Osteocyte (in vitro differentiated cells): ENCODE data around the gene GFM1. TPM values are rescaled to one million over a fixed set of nuclear protein-coding genes. Genes with fewer than 3 reads are reported as not detected.

Experiments
- DNase-seq: peaks from one replicate; pipeline ENCODE4 v3.0.0; 2021; ENCODE audit warnings: mixed read lengths; ENCODE audit not compliant: unreplicated experiment; ENCODE audit errors: extremely low spot score
- H3K27ac Mint-ChIP-seq: one replicate; pipeline ENCODE4 v1.8.0; 2021; ENCODE audit warnings: mild to moderate bottlenecking, mixed read lengths; ENCODE audit not compliant: unreplicated experiment
- H3K27me3 Mint-ChIP-seq: one replicate; pipeline ENCODE4 v1.8.0; 2021; ENCODE audit warnings: mixed read lengths; ENCODE audit not compliant: unreplicated experiment
- H3K36me3 Mint-ChIP-seq: one replicate; pipeline ENCODE4 v1.8.0; 2021; ENCODE audit warnings: mixed read lengths; ENCODE audit not compliant: unreplicated experiment
- H3K4me1 Mint-ChIP-seq: one replicate; pipeline ENCODE4 v1.8.0; 2021; ENCODE audit warnings: mixed read lengths; ENCODE audit not compliant: unreplicated experiment
- H3K4me3 Mint-ChIP-seq: one replicate; pipeline ENCODE4 v1.8.0; 2021; ENCODE audit warnings: mild to moderate bottlenecking, moderate library complexity, mixed read lengths; ENCODE audit not compliant: unreplicated experiment
- H3K9me3 Mint-ChIP-seq: one replicate; pipeline ENCODE4 v1.8.0; 2021; ENCODE audit warnings: mixed read lengths; ENCODE audit not compliant: unreplicated experiment
- CTCF ChIP-seq: fragments of 200-600 bp; sonication (generic); IDR thresholded peaks from 2 replicates; pipeline ENCODE4 v1.5.0; 2021; ENCODE audit warnings: antibody characterized with exemption, mild to moderate bottlenecking, moderate library complexity
- total RNA-seq: library from RNA; stranded (reverse); gene quantifications from 2 replicates; pipeline ENCODE4 v1.2.1, GENCODE V29; 2021

GFM1 gene
- total RNA-seq, 1 donor from 2014 or later: 38.0 TPM

- no peaks in the 10 kb centered on the region for H3K27me3 Mint-ChIP-seq
- peaks cover 69% of the 10 kb centered on the region for H3K4me1 Mint-ChIP-seq
- no peak for DNase-seq
- H3K27ac Mint-ChIP-seq: peak overlapping the region; percentile 86
- no peak overlapping the region for H3K4me3 Mint-ChIP-seq
- TF ChIP-seq CTCF: no peak
- peaks cover 3% of the 10 kb centered on the region for H3K9me3 Mint-ChIP-seq
- H3K36me3 Mint-ChIP-seq: peaks cover 18% of the 10 kb centered on the region
These were observed 68.1 kb downstream of the GFM1 start for GRCh38 chr3:158712443-158712842.

DNA sequence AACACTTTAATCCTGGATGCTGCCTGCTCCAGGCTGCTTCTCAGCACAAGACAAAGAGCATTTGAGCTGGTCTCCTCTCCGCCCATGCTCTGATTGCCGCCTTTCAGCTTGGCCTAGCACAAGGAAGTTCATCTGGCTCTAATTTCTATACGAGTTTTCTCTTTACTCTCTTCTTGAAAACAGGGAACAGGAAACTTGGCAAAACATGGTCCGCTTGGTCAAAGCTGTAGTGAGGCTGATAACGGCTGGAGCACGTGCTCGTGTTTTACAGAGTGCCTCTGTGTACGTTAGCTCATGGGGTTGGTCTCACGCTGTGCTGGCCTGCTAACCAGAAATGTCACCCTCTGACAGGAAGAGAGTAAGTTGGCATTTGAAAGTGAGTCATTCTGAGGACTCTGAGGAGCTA is 68.8 kb downstream of the GFM1 start:
- Mint-ChIP-seq H3K9me3 (peaks cover 3% of the 10 kb centered on the region), H3K36me3 (peaks cover 14% of the 10 kb centered on the region), H3K4me3 (no peak overlapping the region), H3K27ac (peak overlapping the region; percentile 86), H3K4me1 (peaks cover 76% of the 10 kb centered on the region), H3K27me3 (no peaks in the 10 kb centered on the region)
- TF ChIP-seq CTCF: no peak
- no peak for DNase-seq

- TF ChIP-seq CTCF: no peak
- DNase-seq: no peak
- H3K4me1 Mint-ChIP-seq: peaks cover 54% of the 10 kb centered on the region
- no peaks in the 10 kb centered on the region for H3K9me3 Mint-ChIP-seq
- H3K36me3 Mint-ChIP-seq: peaks cover 2% of the 10 kb centered on the region
- H3K27me3 Mint-ChIP-seq: no peaks in the 10 kb centered on the region
- H3K4me3 Mint-ChIP-seq: no peak overlapping the region
- peak overlapping the region; percentile 75 for H3K27ac Mint-ChIP-seq
These were observed 73.2 kb downstream of the GFM1 start for GRCh38 chr3:158717576-158717975.

DNA sequence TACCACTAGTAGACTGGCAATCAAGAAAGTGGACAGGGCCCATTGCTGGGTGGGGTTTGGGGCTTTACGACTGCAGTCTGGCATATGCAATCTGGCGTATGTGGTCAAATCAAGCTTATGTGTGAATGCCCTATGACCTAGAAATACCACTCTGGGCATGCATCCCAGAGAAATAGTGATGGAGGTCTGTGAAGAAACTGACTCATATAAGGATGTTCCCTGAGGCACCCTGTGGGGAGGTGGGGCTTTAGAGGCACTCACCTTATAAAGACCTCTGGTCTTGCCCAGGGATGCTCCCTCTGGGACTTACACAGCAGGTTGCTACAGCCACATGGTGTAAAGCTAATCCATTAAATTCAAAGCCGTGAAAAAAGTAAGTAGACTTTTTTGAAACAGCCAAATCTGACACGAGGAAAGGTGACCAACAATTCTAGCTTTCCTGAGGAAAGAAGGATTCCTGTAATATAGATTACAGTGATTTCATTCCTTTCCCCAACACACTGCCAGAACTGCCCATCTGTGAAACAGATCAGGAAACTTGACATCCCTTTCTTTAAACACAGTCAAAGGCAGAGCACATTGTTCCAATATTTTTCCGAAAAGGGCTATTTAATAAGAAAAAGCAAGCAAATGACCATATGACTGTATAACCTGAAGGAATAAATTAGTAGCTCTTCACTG is 74.3 kb downstream of the GFM1 start:
- TF ChIP-seq CTCF: no peak
- Mint-ChIP-seq H3K4me3 (no peak overlapping the region), H3K4me1 (peaks cover 52% of the 10 kb centered on the region), H3K36me3 (peaks cover 5% of the 10 kb centered on the region), H3K27ac (peak overlapping the region; percentile 88), H3K9me3 (no peaks in the 10 kb centered on the region), H3K27me3 (no peaks in the 10 kb centered on the region)
- DNase-seq: no peak

- peaks cover 5% of the 10 kb centered on the region for H3K36me3 Mint-ChIP-seq
- DNase-seq: no peak
- H3K9me3 Mint-ChIP-seq: no peaks in the 10 kb centered on the region
- H3K27me3 Mint-ChIP-seq: no peaks in the 10 kb centered on the region
- no peak overlapping the region for H3K27ac Mint-ChIP-seq
- peaks cover 64% of the 10 kb centered on the region for H3K4me1 Mint-ChIP-seq
- no peak for TF ChIP-seq CTCF
- H3K4me3 Mint-ChIP-seq: no peak overlapping the region
These were observed 77.8 kb downstream of the GFM1 start for GRCh38 chr3:158722108-158722507.
